Muscle layer of duodenum (tissue), 2 donors: ENCODE results near the gene DYNC2I2.
"Not testable (repeated sequence)": the region's sequence is repeated elsewhere in the genome, so short reads cannot be mapped to it uniquely, and the experiment has no call there.

Experiments
- H3K27ac ChIP-seq: one replicate; pipeline ENCODE4 v1.7.0; 2013; ENCODE audit warnings: mild to moderate bottlenecking, low read length
- H3K27me3 ChIP-seq: one replicate; pipeline ENCODE4 v1.7.0; 2013; ENCODE audit warnings: low read depth, mild to moderate bottlenecking, control low read depth, low read length
- H3K36me3 ChIP-seq, 2 donors: one replicate each; pipeline ENCODE4 v1.7.0; 2013; ENCODE audit warnings: low read length in 2 of 2, control low read depth in 1 of 2, mild to moderate bottlenecking in 1 of 2; ENCODE audit not compliant: insufficient read depth in 2 of 2, control insufficient read depth in 1 of 2
- H3K4me1 ChIP-seq, 2 donors: one replicate each; pipeline ENCODE4 v1.7.0; 2013; ENCODE audit warnings: low read length in 2 of 2, mild to moderate bottlenecking in 2 of 2, control low read depth in 1 of 2, moderate library complexity in 1 of 2; ENCODE audit not compliant: insufficient read depth in 2 of 2, control insufficient read depth in 1 of 2
- H3K4me3 ChIP-seq, 2 donors: one replicate each; pipeline ENCODE4 v1.7.0; 2013; ENCODE audit warnings: low read length in 2 of 2, low read depth in 1 of 2, mild to moderate bottlenecking in 1 of 2
- H3K9me3 ChIP-seq, 2 donors: one replicate each; pipeline ENCODE4 v1.7.0; 2013; ENCODE audit warnings: low read length in 2 of 2, control low read depth in 1 of 2, mild to moderate bottlenecking in 1 of 2; ENCODE audit not compliant: control insufficient read depth in 1 of 2
- donor health status: healthy.

Gene DYNC2I2

DNA sequence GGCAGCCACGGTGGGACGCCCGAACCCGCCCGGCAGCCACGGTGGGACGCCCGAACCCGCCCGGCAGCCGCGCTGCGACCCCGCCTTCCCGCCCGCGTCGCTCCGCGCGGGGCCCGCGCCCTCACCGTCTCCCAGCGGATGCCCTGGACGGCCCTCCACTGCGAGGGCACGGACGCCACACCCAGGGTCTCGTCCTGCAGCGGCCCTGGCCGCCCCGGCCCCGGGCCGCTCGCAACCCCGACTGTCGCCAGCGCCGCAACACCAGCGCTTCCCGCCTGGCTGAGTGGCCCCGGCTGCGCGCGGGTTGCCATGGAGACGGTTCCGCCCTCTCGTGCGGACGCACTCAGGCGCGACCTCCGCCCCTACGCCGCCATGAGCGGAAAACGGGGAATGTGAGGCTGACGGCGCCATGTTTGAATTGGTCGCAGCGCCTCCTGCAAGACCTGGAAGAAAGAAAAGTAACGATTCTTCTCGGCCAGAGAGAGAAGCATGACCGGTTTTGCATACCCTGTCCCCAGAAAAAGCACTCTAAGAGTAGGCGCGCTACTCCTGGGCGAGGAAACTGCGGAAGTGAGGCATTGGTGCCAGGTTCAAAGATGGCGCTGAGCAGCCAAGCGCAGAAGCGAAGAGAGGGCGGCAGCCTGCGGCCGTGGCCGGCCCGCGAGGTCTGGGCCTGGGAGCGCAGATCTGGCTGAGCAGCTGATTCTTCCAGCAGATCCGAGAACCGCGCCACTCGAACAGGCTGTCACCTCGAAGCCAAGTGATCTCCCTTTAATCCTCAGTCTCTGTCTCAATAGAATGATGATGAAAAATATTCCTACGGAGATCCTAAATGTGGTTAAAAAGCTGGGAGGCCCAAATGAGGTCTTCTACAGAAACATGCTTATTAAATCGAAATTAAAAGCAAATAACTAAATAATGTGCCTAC is at the start of gene DYNC2I2:
DYNC2I2 (minus strand) TSS at position 432 of the 928 bp plus-strand sequence; CDS start at position 311, 121 bp downstream.
- H3K4me1 ChIP-seq: peaks cover 0 to 5% of the 10 kb centered on the region in 2 donors
- no peaks in the 10 kb centered on the region for H3K27me3 ChIP-seq
- no peaks in the 10 kb centered on the region for H3K9me3 ChIP-seq
- peaks cover 0 to 3% of the 10 kb centered on the region in 2 donors for H3K36me3 ChIP-seq
- H3K27ac ChIP-seq: peak within 1 kb of the TSS; percentile 100
- peak within 1 kb of the TSS; percentile 83 to 85 for H3K4me3 ChIP-seq

DNA sequence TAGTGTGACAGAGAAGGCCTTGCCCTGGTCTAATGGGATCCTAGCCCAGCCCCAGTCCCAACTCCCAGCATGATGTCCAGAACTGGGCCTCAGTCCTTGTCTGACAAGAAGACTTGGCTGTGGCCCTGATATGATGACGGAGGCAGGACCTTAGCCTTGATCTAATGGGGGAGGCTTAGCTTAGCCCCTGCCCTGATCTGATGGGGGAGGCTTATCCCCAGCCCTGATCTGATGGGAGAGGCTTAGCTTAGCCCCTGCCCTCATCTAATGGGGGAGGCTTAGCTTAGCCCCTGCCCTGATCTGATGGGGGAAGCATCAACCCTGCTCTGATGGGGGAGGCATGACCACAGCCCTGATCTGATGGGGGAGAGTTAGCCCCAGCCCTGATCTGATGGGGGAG is 49.4 kb upstream of the DYNC2I2 start:
- no peak overlapping the region for H3K27ac ChIP-seq
- no peak overlapping the region for H3K4me3 ChIP-seq
- peaks cover 0 to 6% of the 10 kb centered on the region in 2 donors for H3K4me1 ChIP-seq
- no peaks in the 10 kb centered on the region for H3K27me3 ChIP-seq
- no peaks in the 10 kb centered on the region for H3K9me3 ChIP-seq
- H3K36me3 ChIP-seq: no peaks in the 10 kb centered on the region

DNA sequence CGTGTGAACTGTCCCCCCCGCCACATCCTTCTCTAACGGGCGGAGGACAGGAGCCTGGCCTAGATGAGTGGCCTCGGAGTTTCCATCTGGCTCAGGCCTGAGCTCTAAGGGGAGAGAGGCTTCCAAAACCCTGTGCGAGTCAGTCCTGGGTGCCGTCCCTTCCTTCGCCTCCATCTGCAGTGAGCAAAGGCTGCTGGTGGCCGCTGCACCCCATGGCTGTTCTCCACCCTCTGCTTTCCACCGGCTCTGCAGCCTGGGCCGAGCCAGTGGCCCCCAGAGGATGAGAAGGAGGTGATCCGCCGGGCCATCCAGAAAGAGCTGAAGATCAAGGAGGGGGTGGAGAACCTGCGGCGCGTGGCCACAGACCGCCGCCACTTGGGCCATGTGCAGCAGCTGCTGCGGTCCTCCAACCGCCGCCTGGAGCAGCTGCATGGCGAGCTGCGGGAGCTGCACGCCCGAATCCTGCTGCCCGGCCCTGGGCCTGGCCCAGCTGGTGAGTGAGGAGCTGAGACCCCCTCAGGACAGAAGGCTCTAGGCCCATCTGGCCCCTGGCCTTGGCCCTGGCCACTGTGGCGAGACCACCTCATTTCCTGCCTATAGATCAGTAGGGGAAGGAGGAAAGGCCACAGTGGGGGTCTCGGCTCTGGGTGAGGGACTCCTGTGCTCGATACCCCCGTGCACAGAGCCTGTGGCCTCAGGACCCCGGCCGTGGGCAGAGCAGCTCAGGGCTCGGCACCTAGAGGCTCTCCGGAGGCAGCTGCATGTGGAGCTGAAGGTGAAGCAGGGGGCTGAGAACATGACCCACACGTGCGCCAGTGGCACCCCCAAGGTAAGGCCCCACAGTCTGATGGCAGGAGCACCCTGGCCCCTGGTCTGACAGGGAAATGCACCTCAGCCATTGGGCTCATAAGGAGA is 48.7 kb upstream of the DYNC2I2 start:
- Histone ChIP-seq H3K27ac (no peak overlapping the region), H3K27me3 (no peaks in the 10 kb centered on the region), H3K9me3 (no peaks in the 10 kb centered on the region), H3K36me3 (no peaks in the 10 kb centered on the region), H3K4me3 (no peak overlapping the region), H3K4me1 (peaks cover 0 to 6% of the 10 kb centered on the region in 2 donors)

DNA sequence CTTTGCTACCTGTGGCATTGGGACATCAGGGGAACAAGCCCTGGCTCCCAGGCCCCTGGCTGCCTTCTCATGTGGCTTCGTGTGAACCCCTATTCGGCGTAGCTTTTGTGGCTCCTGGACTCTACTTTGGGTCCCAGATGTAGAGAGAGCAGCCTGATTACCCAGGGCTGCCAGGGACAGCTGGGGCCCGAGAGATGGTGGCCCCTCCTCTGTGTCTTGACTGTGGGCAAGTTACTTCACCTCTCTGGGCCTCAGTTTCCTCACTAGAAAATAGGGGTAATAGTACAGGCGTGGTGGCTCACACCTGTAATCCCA is 47.7 kb upstream of the DYNC2I2 start:
- Histone ChIP-seq H3K27ac (peak overlapping the region; percentile 14), H3K4me3 (no peak overlapping the region), H3K36me3 (no peaks in the 10 kb centered on the region), H3K27me3 (no peaks in the 10 kb centered on the region), H3K4me1 (peaks cover 0 to 6% of the 10 kb centered on the region in 2 donors), H3K9me3 (no peaks in the 10 kb centered on the region)

DNA sequence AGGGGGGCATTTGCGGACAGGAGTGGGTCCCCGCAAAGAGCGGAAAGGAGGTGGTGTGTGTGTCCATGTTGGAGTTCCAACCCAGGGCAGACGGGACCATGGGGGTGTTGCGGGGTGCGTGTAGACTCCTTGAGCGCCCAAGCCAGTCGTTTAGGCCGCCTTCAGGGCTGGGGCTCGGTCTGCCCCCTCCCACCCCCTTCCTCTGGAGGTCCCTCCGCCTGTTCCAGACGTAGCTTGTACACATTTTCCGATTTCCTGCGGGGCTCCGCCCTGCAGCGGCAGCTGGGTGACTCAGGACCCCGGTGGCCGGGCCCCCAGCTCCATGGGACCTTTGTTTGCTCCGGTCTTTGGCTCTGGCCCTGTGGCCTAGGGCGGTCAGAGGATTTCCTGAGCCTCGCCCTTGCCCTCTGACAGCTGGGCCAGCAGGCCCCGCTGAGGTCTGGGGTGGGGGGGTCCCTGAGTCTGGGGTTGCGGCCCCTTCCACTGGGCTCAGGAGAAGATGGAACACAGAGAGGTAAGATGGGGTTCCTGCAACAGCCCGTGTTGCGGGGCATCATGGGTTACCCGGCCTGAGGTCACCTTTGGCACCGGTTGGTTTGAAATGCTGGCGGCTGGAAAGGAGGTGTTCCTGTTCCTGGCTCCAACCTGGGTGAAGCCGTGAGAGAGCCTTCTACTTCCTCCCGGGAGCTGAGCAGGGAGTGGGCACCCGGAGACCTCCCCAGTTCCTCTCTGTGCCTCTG is 47.1 kb upstream of the DYNC2I2 start:
- peak overlapping the region; percentile 51 for H3K27ac ChIP-seq
- H3K27me3 ChIP-seq: no peaks in the 10 kb centered on the region
- peak overlapping the region; percentile 46 to 88 for H3K4me3 ChIP-seq
- H3K9me3 ChIP-seq: no peaks in the 10 kb centered on the region
- H3K36me3 ChIP-seq: no peaks in the 10 kb centered on the region
- peaks cover 0 to 6% of the 10 kb centered on the region in 2 donors for H3K4me1 ChIP-seq

DNA sequence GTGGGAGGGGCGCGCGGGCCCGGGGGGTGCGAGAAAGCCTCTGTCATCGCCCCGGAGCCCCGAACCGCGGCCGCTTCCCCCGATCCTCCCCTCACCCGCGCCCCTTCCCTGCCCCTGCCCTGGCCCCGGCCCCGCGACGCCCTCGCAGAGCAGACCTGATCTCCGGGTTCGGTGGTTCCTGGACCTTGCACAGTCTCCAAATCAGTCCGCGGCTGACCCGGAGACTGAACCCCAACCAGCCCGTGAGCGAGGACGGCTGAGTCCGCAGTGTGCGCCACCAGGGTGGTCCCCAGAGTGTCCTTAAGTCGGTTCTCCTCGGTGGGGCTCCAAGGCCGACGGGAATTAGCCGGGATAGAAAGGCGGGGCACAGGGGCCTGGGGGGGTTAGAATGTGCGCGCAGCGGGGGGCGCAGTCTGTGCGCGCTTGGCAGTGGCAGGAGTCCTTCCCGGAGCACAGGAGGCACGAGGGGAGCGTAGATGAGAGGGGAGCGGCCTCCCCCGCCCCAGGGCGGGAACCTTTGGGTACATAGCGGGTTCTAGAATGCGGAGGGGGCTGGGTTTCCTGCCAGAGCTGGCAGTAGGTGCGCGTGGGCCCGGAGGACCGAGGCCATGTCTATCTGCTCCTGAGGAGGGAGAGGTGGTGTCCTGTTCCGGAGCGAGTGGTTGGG is 46.4 kb upstream of the DYNC2I2 start:
- no peaks in the 10 kb centered on the region for H3K9me3 ChIP-seq
- H3K27me3 ChIP-seq: no peaks in the 10 kb centered on the region
- peaks cover 0 to 6% of the 10 kb centered on the region in 2 donors for H3K4me1 ChIP-seq
- peak overlapping the region; percentile 46 to 88 for H3K4me3 ChIP-seq
- peak overlapping the region; percentile 51 for H3K27ac ChIP-seq
- H3K36me3 ChIP-seq: no peaks in the 10 kb centered on the region

DNA sequence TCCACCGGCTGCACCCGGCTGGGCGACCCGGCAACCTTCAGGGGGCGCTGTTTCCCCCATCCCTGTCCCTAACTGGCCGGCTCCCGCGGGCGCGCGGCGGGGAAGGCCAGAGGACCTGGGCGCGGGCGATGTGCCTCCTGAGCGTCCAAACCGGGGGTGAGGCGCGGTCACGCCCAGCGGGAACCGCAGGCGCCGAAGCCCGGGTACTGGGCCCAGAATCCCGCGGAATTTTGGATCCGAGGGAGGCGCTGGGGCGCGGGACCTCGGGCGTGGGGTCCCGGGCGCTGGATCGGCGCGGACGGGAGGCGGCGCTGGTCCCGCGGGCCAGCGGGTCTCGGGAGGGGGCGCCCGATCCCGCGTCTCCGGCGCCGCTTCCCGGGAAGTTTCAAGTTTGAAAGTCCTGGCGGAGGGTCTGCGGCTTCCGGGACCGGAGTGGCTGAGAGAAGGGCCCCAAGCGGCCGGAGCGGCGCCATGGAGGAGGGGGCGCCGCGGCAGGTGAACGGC is 45.9 kb upstream of the DYNC2I2 start, which contains the start of gene PKN3:
PKN3 (plus strand) TSS at position 59 of the 504 bp plus-strand sequence; CDS start at position 472, 413 bp downstream.
- peak within 1 kb of the TSS; percentile 51 for H3K27ac ChIP-seq
- H3K27me3 ChIP-seq: no peaks in the 10 kb centered on the region
- no peaks in the 10 kb centered on the region for H3K9me3 ChIP-seq
- H3K4me3 ChIP-seq: peak within 1 kb of the TSS; percentile 46 to 88
- H3K36me3 ChIP-seq: no peaks in the 10 kb centered on the region
- H3K4me1 ChIP-seq: peaks cover 0 to 6% of the 10 kb centered on the region in 2 donors

DNA sequence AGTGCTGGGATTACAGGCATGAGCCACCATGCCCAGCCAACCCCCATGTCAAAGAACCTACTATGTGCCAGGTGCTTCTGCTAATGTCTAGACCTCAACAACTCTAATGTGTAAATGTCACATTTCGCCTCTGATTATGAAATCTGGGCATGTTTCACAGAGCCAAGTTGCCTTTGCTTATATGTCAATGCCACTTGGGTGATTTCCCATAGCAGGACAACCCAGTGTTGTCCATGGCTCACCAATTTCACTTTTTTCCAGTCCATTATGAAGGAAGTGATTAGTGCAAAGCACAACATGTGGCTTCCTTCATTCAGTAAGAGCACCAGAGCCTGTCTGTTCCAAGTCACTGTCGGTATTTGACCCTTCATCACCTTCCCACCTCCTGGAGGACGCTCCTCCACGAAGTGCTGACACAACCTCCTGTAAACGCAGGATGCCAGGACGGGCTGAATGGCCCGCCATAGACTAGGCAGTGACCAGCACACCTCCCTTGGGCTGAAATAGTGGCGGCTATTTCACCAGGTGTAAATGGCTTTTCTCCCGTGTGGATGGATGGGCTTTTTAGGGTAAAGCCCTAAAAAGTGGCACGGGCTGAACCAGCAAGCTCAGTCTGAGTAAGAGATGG is 44.7 kb upstream of the DYNC2I2 start:
- Histone ChIP-seq H3K4me1 (peaks cover 0 to 6% of the 10 kb centered on the region in 2 donors), H3K9me3 (no peaks in the 10 kb centered on the region), H3K27ac (no peak overlapping the region), H3K4me3 (no peak overlapping the region), H3K36me3 (peaks cover 0 to 7% of the 10 kb centered on the region in 2 donors), H3K27me3 (no peaks in the 10 kb centered on the region)

DNA sequence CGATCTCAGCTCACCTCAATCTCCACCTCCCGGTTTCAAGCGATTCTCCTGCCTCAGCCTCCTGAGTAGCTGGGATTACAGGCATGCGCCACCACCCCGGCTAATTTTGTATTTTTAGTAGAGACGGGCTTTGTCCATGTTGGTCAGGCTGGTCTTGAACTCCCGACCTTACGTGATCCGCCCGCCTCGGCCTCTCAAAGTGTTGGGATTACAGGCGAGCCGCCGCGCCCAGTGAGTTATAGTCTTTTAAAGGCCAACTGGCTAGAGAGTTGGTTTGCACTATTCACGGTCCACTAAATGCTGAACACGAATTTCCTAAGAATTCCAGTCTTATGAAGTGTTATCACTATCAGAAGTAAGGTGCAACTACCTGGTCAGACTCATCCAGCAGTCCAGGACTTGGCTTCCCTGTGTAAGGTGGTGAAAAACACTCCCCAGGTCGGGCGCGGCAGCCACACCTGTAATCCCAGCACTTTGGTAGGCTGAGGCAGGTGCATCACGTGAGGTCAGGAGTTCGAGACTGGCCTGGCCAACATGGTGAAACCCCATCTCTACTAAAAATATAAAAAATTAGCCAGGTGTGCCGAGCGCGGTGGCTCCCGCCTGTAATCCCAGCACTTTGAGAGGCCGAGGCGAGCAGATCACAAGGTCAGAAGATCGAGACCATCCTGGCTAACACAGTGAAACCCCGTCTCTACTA is 42.6 kb upstream of the DYNC2I2 start:
- not testable (repeated sequence) for H3K4me1 ChIP-seq, H3K27ac ChIP-seq, H3K9me3 ChIP-seq, H3K27me3 ChIP-seq, H3K4me3 ChIP-seq
- peaks cover 10 to 19% of the 10 kb centered on the region in 2 donors for H3K36me3 ChIP-seq
